ENCODE results near the gene SGSH. TPM values are rescaled to one million over a fixed set of nuclear protein-coding genes. Genes with fewer than 3 reads are reported as not detected.

The SGSH gene
- total RNA-seq, 1 experiment from 2014 or later, result 19.8 TPM

GRCh38 chr17:80217703-80218362, 2.3 kb downstream of the SGSH start:
- Histone ChIP-seq H4K20me1 (ENCODE audit: control insufficient read depth, insufficient read depth, insufficient read length) (no peaks in the 10 kb centered on the region), H3K56ac (ENCODE audit: insufficient read length, low read depth, low read length) (no peak overlapping the region), H2BK120ac (ENCODE audit: low read depth, low read length, poor library complexity, severe bottlenecking) (no peak overlapping the region), H3K23ac (ENCODE audit: insufficient read length, low read depth, low read length) (no peak overlapping the region), H3K4ac (ENCODE audit: low read depth, low read length) (no peak overlapping the region), H3K23me2 (ENCODE audit: insufficient read length, low read depth, low read length, poor library complexity, severe bottlenecking) (peaks cover 5% of the 10 kb centered on the region), H3K79me2 (ENCODE audit: insufficient read depth, low read length) (no peaks in the 10 kb centered on the region), H3K9me3 (ENCODE audit: control insufficient read depth, low read depth, low read length) (no peaks in the 10 kb centered on the region), H3K4me2 (ENCODE audit: insufficient read depth, insufficient read length, low read length) (no peak overlapping the region), H2BK5ac (ENCODE audit: insufficient read length, low read length) (no peak overlapping the region), H2BK15ac (ENCODE audit: low read depth, low read length) (no peak overlapping the region), H2AFZ (ENCODE audit: low read length) (no peak overlapping the region), H3K9ac (ENCODE audit: extremely low read depth, insufficient read length, low read length) (no peak overlapping the region), H3K27ac (ENCODE audit: insufficient read length, low read depth, low read length) (no peak overlapping the region), H2AK5ac (ENCODE audit: insufficient read length, low read length) (no peak overlapping the region), H2BK20ac (ENCODE audit: low read depth, low read length, poor library complexity, severe bottlenecking) (no peak overlapping the region), H4K91ac (ENCODE audit: insufficient read length, low read depth, low read length) (no peak overlapping the region), H3K4me1 (ENCODE audit: insufficient read depth, low read length) (no peaks in the 10 kb centered on the region), H3K18ac (ENCODE audit: insufficient read length, low read depth, low read length) (no peak overlapping the region), H3T11ph (ENCODE audit: low read length) (no peak overlapping the region), H3K14ac (ENCODE audit: insufficient read depth, low read length) (no peak overlapping the region), H2BK12ac (ENCODE audit: insufficient read length, low read depth, low read length) (no peak overlapping the region), H3K79me1 (ENCODE audit: insufficient read depth, low read depth, low read length, poor library complexity, severe bottlenecking) (no peaks in the 10 kb centered on the region), H4K8ac (replicated peaks; ENCODE audit: insufficient read length, low read depth, low read length) (no peak overlapping the region), H4K5ac (ENCODE audit: insufficient read length, low read depth, low read length) (no peak overlapping the region), H3K27me3 (ENCODE audit: insufficient read depth, low read length) (no peaks in the 10 kb centered on the region)
- no peak for DNase-seq
- no peaks in the 10 kb centered on the region for H3K9me3 Mint-ChIP-seq
- peaks cover 7 to 11% of the 10 kb centered on the region in 2 experiments for H3K4me1 Mint-ChIP-seq
- H3K36me3 Mint-ChIP-seq (ENCODE audit: insufficient read depth in 1 of 3, low read depth in 3 of 3), result peaks cover 7 to 24% (median 22%) of the 10 kb centered on the region in 3 experiments; a peak in 5 of 7 replicates
- H3K27ac Mint-ChIP-seq, result no peak overlapping the region
- TF ChIP-seq CTCF (conservative IDR thresholded peaks at IDR 0.05), result no peak
- WGBS (ENCODE audit: extremely low coverage, insufficient read length, low lambda C conversion rate), result no CpG with 5 or more reads among the region's 13 CpGs
- H3K27me3 Mint-ChIP-seq (ENCODE audit: low read depth), result no peaks in the 10 kb centered on the region; the same call in 1 of the 2 replicates
- no peak overlapping the region for H3K4me3 Mint-ChIP-seq
